PFSK-1 (cell line): ENCODE measurements around the gene FAM185A.

Experiments used
- FOXP2 ChIP-seq: optimal IDR thresholded peaks from 2 replicates; pipeline ENCODE3; 2011; ENCODE audit warnings: borderline replicate concordance, control low read depth, inconsistent platforms; ENCODE audit not compliant: insufficient read depth; ENCODE audit errors: extremely low read length, extremely low read depth
- POLR2AphosphoS5 ChIP-seq: IDR thresholded peaks from 2 replicates; pipeline ENCODE4 v1.6.1; 2012; ENCODE audit warnings: low read depth, mild to moderate bottlenecking, control low read depth, low read length, moderate library complexity
- SIN3A ChIP-seq: IDR thresholded peaks from 2 replicates; pipeline ENCODE4 v1.6.1; 2012; ENCODE audit warnings: mild to moderate bottlenecking, low read length, moderate library complexity, borderline replicate concordance; ENCODE audit not compliant: insufficient read depth
- TAF1 ChIP-seq: IDR thresholded peaks from 2 replicates; pipeline ENCODE4 v1.6.1; 2012; ENCODE audit warnings: low read length, control low read depth, borderline replicate concordance; ENCODE audit not compliant: insufficient read depth
- TF ChIP-seq, protein P1 (sequence below), 2 experiments: IDR thresholded peaks; 2 replicates each; pipeline versions ENCODE4 v1.6.1 to v1.8.0; 2011 to 2012; ENCODE audit warnings: low read depth in 2 of 2, low read length in 2 of 2, control low read depth in 1 of 2, inconsistent platforms in 1 of 2, mild to moderate bottlenecking in 1 of 2, moderate library complexity in 1 of 2; ENCODE audit not compliant: insufficient read depth in 1 of 2

The FAM185A gene

DNA sequence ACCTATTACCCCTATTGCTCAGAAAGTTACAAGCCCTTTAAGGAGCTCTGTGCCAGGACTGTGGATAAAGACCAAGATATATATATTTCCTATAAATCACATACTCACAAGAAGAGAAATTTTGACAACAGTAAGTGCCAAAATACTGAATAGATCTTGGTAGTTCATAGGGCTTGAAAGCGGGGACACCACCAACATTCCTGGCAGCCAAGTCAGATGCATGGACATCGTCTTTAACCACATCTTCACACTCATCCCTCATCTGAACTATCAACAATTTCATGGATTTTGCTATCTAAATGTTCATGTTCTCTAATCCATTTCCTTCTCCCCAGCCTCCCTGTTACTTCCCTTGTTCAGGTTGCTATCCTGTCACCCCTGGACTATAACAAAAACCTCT lies 96.5 kb downstream of the FAM185A start:
- TF ChIP-seq POLR2AphosphoS5 (no peak), TAF1 (no peak), SIN3A (no peak), FOXP2 (no peak)
- TF ChIP-seq, protein P1, sequence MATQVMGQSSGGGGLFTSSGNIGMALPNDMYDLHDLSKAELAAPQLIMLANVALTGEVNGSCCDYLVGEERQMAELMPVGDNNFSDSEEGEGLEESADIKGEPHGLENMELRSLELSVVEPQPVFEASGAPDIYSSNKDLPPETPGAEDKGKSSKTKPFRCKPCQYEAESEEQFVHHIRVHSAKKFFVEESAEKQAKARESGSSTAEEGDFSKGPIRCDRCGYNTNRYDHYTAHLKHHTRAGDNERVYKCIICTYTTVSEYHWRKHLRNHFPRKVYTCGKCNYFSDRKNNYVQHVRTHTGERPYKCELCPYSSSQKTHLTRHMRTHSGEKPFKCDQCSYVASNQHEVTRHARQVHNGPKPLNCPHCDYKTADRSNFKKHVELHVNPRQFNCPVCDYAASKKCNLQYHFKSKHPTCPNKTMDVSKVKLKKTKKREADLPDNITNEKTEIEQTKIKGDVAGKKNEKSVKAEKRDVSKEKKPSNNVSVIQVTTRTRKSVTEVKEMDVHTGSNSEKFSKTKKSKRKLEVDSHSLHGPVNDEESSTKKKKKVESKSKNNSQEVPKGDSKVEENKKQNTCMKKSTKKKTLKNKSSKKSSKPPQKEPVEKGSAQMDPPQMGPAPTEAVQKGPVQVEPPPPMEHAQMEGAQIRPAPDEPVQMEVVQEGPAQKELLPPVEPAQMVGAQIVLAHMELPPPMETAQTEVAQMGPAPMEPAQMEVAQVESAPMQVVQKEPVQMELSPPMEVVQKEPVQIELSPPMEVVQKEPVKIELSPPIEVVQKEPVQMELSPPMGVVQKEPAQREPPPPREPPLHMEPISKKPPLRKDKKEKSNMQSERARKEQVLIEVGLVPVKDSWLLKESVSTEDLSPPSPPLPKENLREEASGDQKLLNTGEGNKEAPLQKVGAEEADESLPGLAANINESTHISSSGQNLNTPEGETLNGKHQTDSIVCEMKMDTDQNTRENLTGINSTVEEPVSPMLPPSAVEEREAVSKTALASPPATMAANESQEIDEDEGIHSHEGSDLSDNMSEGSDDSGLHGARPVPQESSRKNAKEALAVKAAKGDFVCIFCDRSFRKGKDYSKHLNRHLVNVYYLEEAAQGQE (IDR thresholded peaks at IDR 0.05; ENCODE audit: insufficient read depth in 1 of 2, low read depth in 2 of 2, low read length in 2 of 2) = no peak

DNA sequence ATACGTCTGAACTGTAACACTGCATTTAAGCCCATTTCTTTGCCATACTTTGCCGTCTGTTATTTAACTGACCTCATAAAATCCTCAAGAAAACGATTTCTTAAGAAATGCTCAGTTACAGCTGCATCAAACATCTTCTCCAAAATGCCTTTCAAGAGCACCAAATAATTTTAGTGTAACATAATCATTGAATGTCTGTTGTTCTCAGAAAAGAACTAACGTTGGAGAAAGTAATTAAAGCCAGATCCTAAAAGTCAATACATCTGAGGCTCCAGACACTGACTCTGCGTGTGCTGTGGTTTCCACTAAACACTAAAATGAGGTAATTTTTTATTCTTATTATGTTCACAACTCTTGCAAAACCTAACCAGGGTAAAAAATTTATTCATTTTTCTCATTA lies 100.3 kb downstream of the FAM185A start:
- TF ChIP-seq, protein P1 (IDR thresholded peaks at IDR 0.05; ENCODE audit: insufficient read depth in 1 of 2, low read depth in 2 of 2, low read length in 2 of 2) = no peak
- TF ChIP-seq FOXP2 = no peak

DNA sequence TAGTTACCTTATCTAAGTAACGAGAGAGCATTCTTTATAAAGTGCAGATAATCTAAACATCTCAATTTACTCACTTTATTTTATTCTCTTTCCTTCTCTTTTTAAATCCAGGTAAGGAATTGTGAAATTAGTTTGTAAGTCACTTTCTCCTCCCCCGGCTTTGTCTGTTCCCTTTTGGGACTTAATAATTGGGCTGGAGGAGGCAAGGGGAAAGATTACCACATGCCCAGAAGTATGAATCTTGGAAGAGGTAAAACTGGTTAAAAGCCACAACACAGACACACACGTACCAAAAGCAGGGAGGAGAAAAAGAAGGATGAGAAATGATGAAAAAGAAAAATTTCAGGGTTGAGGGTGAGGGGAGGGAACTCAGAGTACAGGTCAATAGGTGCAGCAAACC lies 100.7 kb downstream of the FAM185A start:
- TF ChIP-seq SIN3A = no peak

DNA sequence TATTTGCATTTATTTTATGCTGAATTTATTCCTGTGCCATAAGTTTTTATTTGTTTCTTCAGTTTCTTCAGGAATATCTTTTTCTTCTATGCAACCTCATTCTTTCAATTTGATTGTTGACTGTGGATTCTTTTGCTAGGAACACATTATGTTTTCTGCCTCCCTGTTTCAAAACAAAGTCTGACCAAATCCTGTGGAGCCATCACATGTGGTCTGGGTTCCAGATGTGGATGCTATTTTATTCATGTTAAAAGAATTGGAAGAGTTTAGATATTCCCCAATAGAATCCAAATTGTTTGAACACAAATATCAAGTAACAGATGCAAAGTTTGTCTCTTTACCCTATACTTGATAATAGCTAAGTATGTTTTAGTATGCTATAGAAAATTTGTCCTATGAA lies 107.2 kb downstream of the FAM185A start:
- TF ChIP-seq TAF1 = no peak
- TF ChIP-seq POLR2AphosphoS5 = no peak
- no peak for TF ChIP-seq SIN3A
- TF ChIP-seq, protein P1 (IDR thresholded peaks at IDR 0.05; ENCODE audit: insufficient read depth in 1 of 2, low read depth in 2 of 2, low read length in 2 of 2) = no peak
- TF ChIP-seq FOXP2 = no peak
